ENCODE results near the gene ST6GALNAC3. TPM values are rescaled to one million over a fixed set of nuclear protein-coding genes. Genes with fewer than 3 reads are reported as not detected.

ST6GALNAC3 gene
- total RNA-seq, 1 experiment from 2014 or later, result 0.03 TPM

- ChIA-PET CTCF (no interaction called here), POLR2A (no interaction called here)
- no peak for TF ChIP-seq CTCF (IDR thresholded peaks at IDR 0.05)
- TF ChIP-seq TCF7L2 (IDR thresholded peaks at IDR 0.05; ENCODE audit: low read depth, low read length), result no peak
- TF ChIP-seq SIN3A (IDR thresholded peaks at IDR 0.05; ENCODE audit: borderline replicate concordance, insufficient read depth, low read depth, low read length), result no peak
- TF ChIP-seq POLR2AphosphoS5 (IDR thresholded peaks at IDR 0.05; ENCODE audit: low read depth, low read length), result no peak
- no peak for TF ChIP-seq REST (IDR thresholded peaks at IDR 0.05; ENCODE audit: insufficient read depth in 1 of 2, low read depth in 2 of 2, low read length in 1 of 2)
- no peak for DNase-seq (ENCODE audit: low read depth, low spot score)
- Histone ChIP-seq H3K27me3 (ENCODE audit: control insufficient read depth, insufficient read depth, low read length) (no peaks in the 10 kb centered on the region), H3K36me3 (ENCODE audit: control insufficient read depth, insufficient read depth, low read length) (no peaks in the 10 kb centered on the region), H3K4me1 (ENCODE audit: control insufficient read depth, insufficient read depth, low read length) (no peaks in the 10 kb centered on the region), H3K9me3 (ENCODE audit: control insufficient read depth, insufficient read depth, low read depth, low read length) (no peaks in the 10 kb centered on the region), H3K27ac (ENCODE audit: low read length) (no peak overlapping the region), H3K4me3 (ENCODE audit: low read depth in 2 of 2, low read length in 2 of 2) (no peak overlapping the region)
- BruUV-seq (replicated peaks), result no TSS peak
- intact Hi-C loops (cut with micrococcal nuclease; ENCODE audit: unreplicated experiment) (no loop called here), in situ Hi-C loops (cut with HindIII; ENCODE audit: low pct_unique_long_range_greater_than_20kb, low sequenced_read_pairs) (no loop called here)
- ATAC-seq, result no peak
These were observed 516.9 kb downstream of the ST6GALNAC3 start for GRCh38 chr1:76591461-76591860.

- ATAC-seq, result no peak
- no peaks in the 10 kb centered on the region for H3K36me3 ChIP-seq (ENCODE audit: control insufficient read depth, insufficient read depth, low read length)
- TF ChIP-seq REST (IDR thresholded peaks at IDR 0.05; ENCODE audit: insufficient read depth in 1 of 2, low read depth in 2 of 2, low read length in 1 of 2) (no peak), SIN3A (IDR thresholded peaks at IDR 0.05; ENCODE audit: borderline replicate concordance, insufficient read depth, low read depth, low read length) (no peak), CTCF (IDR thresholded peaks at IDR 0.05) (no peak), TCF7L2 (IDR thresholded peaks at IDR 0.05; ENCODE audit: low read depth, low read length) (no peak), POLR2AphosphoS5 (IDR thresholded peaks at IDR 0.05; ENCODE audit: low read depth, low read length) (no peak)
- no peaks in the 10 kb centered on the region for H3K27me3 ChIP-seq (ENCODE audit: control insufficient read depth, insufficient read depth, low read length)
- no peak for DNase-seq (ENCODE audit: low read depth, low spot score)
- H3K4me3 ChIP-seq (ENCODE audit: low read depth in 2 of 2, low read length in 2 of 2), result no peak overlapping the region
- intact Hi-C loops (cut with micrococcal nuclease; ENCODE audit: unreplicated experiment), result no loop called here
- POLR2A ChIA-PET, result no interaction called here
- no peak overlapping the region for H3K27ac ChIP-seq (ENCODE audit: low read length)
- in situ Hi-C loops (cut with HindIII; ENCODE audit: low pct_unique_long_range_greater_than_20kb, low sequenced_read_pairs), result no loop called here
- CTCF ChIA-PET, result no interaction called here
- H3K9me3 ChIP-seq (ENCODE audit: control insufficient read depth, insufficient read depth, low read depth, low read length), result no peaks in the 10 kb centered on the region
- no peaks in the 10 kb centered on the region for H3K4me1 ChIP-seq (ENCODE audit: control insufficient read depth, insufficient read depth, low read length)
- no TSS peak for BruUV-seq (replicated peaks)
These were observed 517.4 kb downstream of the ST6GALNAC3 start for GRCh38 chr1:76591963-76592362.
